ENCODE measurements around the gene ITGAX.
"Not testable (repeated sequence)": the region's sequence is repeated elsewhere in the genome, so short reads cannot be mapped to it uniquely, and the experiment has no call there.

Gene ITGAX

GRCh38 chr16:31412750-31413149 lies 57.8 kb downstream of the ITGAX start:
- DNase-seq = no peak

DNA sequence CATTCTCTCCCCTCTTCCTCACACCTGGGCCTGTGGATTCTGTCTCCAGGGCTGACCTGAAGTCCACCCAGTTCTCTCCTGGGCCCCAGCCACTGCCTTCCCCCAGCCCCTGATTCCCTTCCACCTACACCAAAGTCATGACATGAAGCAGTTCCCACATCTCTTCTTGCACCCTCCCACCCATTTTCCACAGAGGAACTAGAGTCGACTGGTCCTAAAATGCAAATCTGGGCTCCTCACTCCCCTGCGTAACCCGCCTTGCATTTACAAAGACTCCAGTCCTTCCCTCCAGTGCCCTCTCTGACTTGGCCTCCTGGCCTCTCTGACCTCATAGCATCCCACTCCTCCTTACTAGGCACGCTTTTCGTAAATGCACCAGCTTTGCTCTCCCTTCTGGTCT lies 58.4 kb downstream of the ITGAX start:
- no peak for DNase-seq

DNA sequence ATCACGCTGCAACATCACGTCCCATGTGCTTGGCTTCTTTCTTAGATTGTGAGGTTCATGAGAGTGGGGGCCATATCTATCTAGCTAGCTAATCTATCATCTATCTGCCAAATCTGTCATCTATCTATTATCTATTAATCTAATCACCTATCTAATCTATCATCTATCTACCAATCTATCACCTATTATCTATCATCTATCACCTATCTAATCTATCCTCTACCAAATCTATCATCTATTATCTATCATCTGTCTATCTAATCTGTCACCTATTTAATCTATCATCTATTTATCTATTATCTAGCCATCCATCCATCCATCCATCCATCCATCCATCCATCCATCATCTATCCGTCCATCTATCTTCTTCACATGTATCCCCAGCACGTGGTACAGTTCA lies 59.0 kb downstream of the ITGAX start:
- no peak for DNase-seq

- no peak for DNase-seq
These were observed 59.7 kb downstream of the ITGAX start for GRCh38 chr16:31414706-31415105.

DNA sequence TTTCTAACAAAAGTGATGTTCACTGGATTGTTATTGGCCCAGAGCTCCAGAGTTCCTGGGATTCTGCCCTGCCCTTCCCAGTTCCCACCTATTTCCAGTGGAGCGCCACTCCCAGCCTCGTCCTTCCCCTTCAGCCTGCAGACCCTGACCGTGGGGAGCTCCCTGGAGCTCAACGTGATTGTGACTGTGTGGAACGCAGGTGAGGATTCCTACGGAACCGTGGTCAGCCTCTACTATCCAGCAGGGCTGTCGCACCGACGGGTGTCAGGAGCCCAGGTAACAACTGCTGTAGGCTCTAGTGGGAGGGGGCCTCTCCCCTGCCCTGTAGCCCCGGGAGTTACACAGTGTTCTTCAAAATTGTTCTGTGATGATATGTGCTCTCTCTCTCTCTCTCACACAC lies 61.4 kb downstream of the ITGAX start:
- no peak for DNase-seq

GRCh38 chr16:31417036-31417435 lies 62.1 kb downstream of the ITGAX start:
- DNase-seq = not testable (repeated sequence)

GRCh38 chr16:31417916-31418315 lies 62.9 kb downstream of the ITGAX start:
- no peak for DNase-seq

DNA sequence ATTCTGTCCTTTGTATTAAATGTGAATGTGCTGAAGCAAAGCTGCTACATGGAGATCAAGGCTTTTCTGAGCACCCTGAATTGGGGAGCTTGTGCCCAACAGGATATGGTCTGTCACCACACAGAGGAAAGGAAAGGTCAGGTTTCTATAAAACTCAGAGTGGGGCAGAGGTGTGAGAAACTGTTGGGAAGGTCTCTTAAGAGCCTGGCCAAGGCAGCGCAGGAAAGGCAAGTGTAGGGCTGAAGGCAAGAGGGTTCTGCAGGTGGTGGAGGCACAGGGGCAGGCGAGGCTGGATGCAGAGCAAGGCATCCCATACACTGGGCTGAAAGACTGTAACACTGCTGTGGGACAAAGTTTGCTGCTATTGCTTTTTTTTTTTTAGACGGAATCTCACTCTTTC lies 65.1 kb downstream of the ITGAX start:
- DNase-seq = no peak

GRCh38 chr16:31421587-31421986 lies 66.6 kb downstream of the ITGAX start:
- DNase-seq = no peak

- no peak for DNase-seq
These were observed 68.3 kb downstream of the ITGAX start for GRCh38 chr16:31423241-31423640.

DNA sequence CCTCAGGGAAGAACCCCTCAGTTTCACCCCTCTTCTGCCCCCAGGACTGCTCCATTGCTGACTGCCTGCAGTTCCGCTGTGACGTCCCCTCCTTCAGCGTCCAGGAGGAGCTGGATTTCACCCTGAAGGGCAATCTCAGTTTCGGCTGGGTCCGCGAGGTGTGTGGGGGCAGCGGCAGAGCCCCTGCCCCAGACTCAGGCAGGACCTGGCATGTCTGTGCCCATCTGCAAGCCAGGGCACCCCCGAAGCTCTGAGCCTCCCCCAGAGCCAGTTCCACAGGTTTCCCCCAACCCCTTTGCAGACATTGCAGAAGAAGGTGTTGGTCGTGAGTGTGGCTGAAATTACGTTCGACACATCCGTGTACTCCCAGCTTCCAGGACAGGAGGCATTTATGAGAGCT lies 68.8 kb downstream of the ITGAX start:
- DNase-seq = no peak

- DNase-seq = no peak
These were observed 72.7 kb downstream of the ITGAX start for GRCh38 chr16:31427441-31428278.

DNA sequence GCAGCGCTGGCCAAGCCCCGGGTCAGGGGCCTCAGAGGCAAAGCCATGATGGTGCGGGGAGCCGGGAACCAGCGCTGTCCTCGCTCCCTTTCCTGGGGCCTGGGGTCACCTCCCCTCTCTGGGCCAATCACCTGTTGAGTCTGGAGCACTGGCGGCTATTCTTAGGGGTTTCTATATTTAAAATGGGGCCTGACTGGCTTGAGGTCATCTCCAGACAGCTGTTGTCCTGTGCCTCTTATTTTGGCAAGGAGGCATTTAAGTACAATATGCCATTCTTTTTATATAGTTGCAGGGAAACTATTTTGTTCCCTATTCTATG lies 73.3 kb downstream of the ITGAX start, which contains the start of gene COX6A2:
Gene COX6A2, minus strand, starts transcription at position 82 of the 319 bp plus-strand sequence. Its CDS starts 35 bp downstream, at position 47.
- no peak for DNase-seq

DNA sequence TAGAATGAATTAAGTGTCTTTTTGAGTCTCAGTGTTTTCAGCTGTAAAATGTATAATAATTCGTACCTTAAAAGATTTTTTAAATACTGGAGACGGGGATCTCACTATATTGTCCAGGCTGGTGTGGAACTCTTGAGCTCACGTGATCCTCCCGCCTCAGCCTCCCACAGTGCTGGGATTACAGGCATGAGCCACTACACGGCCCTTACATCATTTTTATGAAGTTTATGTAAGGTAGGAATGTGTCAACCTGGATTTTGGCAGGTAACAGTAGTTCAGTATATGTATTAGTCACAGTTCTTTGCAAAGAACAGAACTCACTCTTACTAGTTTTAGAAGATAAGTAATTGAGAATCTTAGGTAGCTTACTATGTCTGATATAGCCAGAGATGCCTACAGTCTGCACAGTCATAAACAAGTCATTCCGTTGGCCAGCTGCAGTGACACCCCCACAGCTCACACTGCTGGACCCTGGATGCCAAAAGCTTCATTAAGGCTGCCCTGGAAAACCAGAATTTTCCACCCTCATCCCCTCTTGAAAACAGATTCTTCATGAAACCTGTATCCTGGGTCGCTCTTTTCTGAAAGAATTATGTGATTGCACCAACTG lies 73.8 kb downstream of the ITGAX start:
- DNase-seq = no peak

GRCh38 chr16:31429314-31429713 lies 74.3 kb downstream of the ITGAX start:
- no peak for DNase-seq

DNA sequence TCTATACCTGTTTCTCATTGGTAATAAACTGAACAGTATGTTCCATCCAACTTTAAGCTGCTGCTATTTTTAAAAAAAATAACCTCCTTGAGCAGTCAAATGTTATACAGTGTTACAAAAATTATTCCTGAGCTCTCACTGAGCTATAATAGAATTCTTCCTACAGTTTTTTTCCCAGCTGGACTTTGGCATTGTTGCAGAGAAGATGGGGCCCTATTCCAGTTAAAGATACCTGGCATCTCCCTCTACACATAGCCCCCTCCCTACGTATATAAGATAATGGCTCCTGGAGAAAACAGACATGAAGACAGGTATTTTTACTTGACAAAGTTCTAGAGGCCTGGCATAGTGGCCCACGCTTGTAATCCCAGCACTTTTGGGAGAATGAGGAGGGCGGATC lies 74.8 kb downstream of the ITGAX start:
- no peak for DNase-seq

DNA sequence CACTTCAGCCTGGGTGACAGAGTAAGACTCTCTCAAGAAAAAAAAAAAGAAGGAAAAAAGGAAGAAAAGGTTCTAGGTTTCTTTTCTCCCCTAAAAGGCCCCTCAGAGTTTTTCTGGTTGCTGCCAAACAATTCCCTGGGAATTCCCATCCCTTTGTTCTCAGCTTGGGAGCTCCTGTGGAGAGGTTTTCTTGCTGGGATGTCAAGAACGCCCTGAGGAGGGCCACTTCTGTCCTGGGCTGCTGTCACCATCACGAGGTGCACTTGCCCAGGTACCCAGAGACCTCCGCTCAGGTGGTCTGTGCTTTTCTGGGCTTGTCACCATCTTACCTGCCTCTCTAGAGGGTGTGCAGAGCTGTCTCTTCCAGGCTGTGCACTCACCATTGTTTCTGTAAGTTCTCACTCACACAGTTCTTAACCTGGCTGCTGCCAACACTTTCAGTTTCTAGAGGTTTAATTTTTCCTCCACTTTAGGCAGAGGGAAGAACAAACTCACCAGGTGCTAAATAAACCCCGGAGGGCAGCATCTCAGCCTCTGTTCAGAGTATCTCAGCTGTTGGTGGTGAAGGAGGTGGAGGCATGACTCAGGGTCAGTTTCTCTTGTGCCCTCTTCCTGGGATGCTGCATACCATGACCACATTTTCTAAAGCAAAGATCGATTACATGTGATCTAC lies 75.5 kb downstream of the ITGAX start:
- DNase-seq = no peak

Measured in MV-4-11 (cell line).